Esophagus squamous epithelium (tissue), 4 donors: ENCODE measurements around the gene SCAF8.

Experiments used
- POLR2A ChIP-seq, 4 donors: fragments of 450-650 bp; IDR thresholded peaks; one replicate each; pipeline ENCODE4 v1.6.1; 2017; ENCODE audit warnings: antibody characterized with exemption in 4 of 4, mild to moderate bottlenecking in 4 of 4, moderate library complexity in 3 of 4
- TF ChIP-seq, protein P1 (sequence below), 6 experiments: fragments of 450-650 bp in 4 of 6; fragments of 200-600 bp in 2 of 6; sonication (generic) in 2 of 6; IDR thresholded peaks; one replicate each; pipeline ENCODE4 v1.5.1; 2016 to 2019; ENCODE audit warnings: antibody characterized with exemption in 6 of 6, mild to moderate bottlenecking in 4 of 6, moderate library complexity in 4 of 6

DNA sequence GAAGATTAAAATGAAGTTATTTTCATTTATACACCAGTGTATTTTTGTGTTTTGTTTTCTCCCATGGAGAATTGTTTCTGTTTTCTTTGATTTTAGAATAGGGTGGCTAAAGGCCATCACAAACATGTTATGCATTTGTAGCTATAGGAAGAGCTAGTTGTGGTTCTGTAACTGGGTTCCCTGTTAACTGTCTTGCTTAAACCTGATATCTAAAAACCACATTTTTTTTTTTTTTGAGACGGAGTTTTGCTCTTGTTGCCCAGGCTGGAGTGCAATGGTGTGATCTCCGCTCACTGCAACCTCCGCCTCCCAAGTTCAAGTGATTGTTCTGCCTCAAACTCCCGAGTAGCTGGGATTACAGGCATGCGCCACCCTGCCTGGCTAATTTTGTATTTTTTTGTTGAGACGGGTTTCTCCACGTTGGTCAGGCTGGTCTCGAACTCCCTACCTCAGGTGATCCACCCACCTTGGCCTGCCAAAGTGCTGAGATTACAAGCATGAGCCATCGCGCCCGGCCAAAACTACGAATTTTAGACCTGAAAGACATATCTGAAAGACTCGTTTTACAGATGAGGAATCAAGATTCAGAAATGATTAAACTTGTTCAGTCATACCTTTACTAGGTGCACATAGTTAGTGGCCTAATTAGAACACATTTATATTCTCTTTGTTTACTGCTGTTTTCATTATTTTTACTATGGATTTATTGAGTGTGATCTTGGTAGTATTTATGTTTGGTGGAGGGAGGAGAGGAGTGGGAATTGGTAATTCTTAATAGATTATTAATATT, 18.0 kb downstream of the SCAF8 start:
- no peak for TF ChIP-seq POLR2A (IDR thresholded peaks at IDR 0.05)
- TF ChIP-seq, protein P1, sequence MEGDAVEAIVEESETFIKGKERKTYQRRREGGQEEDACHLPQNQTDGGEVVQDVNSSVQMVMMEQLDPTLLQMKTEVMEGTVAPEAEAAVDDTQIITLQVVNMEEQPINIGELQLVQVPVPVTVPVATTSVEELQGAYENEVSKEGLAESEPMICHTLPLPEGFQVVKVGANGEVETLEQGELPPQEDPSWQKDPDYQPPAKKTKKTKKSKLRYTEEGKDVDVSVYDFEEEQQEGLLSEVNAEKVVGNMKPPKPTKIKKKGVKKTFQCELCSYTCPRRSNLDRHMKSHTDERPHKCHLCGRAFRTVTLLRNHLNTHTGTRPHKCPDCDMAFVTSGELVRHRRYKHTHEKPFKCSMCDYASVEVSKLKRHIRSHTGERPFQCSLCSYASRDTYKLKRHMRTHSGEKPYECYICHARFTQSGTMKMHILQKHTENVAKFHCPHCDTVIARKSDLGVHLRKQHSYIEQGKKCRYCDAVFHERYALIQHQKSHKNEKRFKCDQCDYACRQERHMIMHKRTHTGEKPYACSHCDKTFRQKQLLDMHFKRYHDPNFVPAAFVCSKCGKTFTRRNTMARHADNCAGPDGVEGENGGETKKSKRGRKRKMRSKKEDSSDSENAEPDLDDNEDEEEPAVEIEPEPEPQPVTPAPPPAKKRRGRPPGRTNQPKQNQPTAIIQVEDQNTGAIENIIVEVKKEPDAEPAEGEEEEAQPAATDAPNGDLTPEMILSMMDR (IDR thresholded peaks at IDR 0.05) = no peak
